H1 (cell line): ENCODE measurements around the gene CDPF1.

ENCODE experiments used
- CEBPB ChIP-seq: IDR thresholded peaks from 2 replicates; pipeline ENCODE4 v1.6.1; 2012; ENCODE audit warnings: low read depth, low read length
- EZH2 ChIP-seq: fragments of 200-600 bp; sonication (generic); IDR thresholded peaks from 2 replicates; pipeline ENCODE4 v1.7.1; 2012; ENCODE audit warnings: low read depth, mild to moderate bottlenecking, moderate library complexity, low read length, inconsistent platforms; ENCODE audit not compliant: severe bottlenecking
- NANOG ChIP-seq: IDR thresholded peaks from 2 replicates; pipeline ENCODE4 v1.6.1; 2011; ENCODE audit warnings: low read length, low read depth, mild to moderate bottlenecking, inconsistent platforms; ENCODE audit not compliant: insufficient read depth, poor library complexity, severe bottlenecking
- POLR2A ChIP-seq, 2 experiments: IDR thresholded peaks; 1 replicate in 1 of 2; 2 replicates in 1 of 2; pipeline ENCODE4 v1.6.1; 2011; ENCODE audit warnings: low read depth in 2 of 2, low read length in 2 of 2, mild to moderate bottlenecking in 2 of 2; ENCODE audit errors: control extremely low read depth in 1 of 2
- POLR2AphosphoS5 ChIP-seq: IDR thresholded peaks from 2 replicates; pipeline ENCODE4 v1.6.1; 2011; ENCODE audit warnings: low read depth, low read length
- RNF2 ChIP-seq: fragments of 200-900, 300-1000 bp; sonication (generic); IDR thresholded peaks from 2 replicates; pipeline ENCODE4 v1.7.1; 2016; ENCODE audit warnings: borderline replicate concordance, low read depth, mild to moderate bottlenecking, antibody characterized with exemption, low read length; ENCODE audit not compliant: poor library complexity, severe bottlenecking; ENCODE audit errors: missing control alignments
- SP2 ChIP-seq: IDR thresholded peaks from 2 replicates; pipeline ENCODE4 v1.6.1; 2012; ENCODE audit warnings: mild to moderate bottlenecking, low read length, inconsistent platforms
- SRF ChIP-seq: IDR thresholded peaks from 2 replicates; pipeline ENCODE4 v1.6.1; 2011; ENCODE audit warnings: mild to moderate bottlenecking, low read depth, low read length, moderate library complexity
- TAF1 ChIP-seq: IDR thresholded peaks from 2 replicates; pipeline ENCODE4 v1.6.1; 2011; ENCODE audit warnings: mild to moderate bottlenecking, low read depth, low read length
- TCF12 ChIP-seq: IDR thresholded peaks from 2 replicates; pipeline ENCODE4 v1.6.1; 2011; ENCODE audit warnings: low read depth, mild to moderate bottlenecking, low read length
- TEAD4 ChIP-seq: IDR thresholded peaks from 2 replicates; pipeline ENCODE4 v1.6.1; 2012; ENCODE audit warnings: low read depth, low read length, inconsistent platforms, mixed read lengths
- TF ChIP-seq, protein P1 (sequence below), 3 experiments: IDR thresholded peaks; 1 replicate in 2 of 3; 2 replicates in 1 of 3; pipeline versions ENCODE4 v1.5.1 to v1.6.1; 2011; ENCODE audit warnings: low read length in 3 of 3, mild to moderate bottlenecking in 3 of 3, inconsistent platforms in 2 of 3, low read depth in 1 of 3, moderate library complexity in 1 of 3; ENCODE audit not compliant: insufficient read depth in 1 of 3; ENCODE audit errors: control extremely low read depth in 1 of 3
- TF ChIP-seq, protein P2 (sequence below): IDR thresholded peaks from 2 replicates; pipeline ENCODE4 v1.6.1; 2012; ENCODE audit warnings: inconsistent platforms

DNA sequence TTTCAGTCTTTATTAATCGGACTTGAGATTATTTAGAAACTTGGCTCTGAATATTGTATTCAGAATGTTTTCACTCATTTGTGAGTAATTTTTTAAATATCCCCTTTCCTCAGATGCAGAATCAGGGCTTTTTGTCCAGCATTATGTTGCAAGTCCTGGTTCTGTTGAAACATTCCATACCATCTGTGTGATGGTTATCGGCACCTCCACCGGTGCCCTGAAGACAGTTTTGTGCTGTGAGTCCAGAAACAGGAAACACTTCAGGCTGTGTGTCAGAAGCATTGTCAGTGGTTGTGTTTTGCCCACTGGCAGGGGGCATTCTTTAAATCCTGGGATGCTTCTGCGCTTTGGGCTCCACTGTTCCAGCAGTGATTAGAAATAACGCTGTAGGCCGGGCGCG is 20.4 kb downstream of the CDPF1 start:
- TF ChIP-seq TAF1 (no peak), NANOG (no peak), POLR2A (IDR thresholded peaks at IDR 0.05; ENCODE audit: control extremely low read depth in 1 of 2, low read depth in 2 of 2, low read length in 2 of 2) (no peak), EZH2 (no peak), SRF (no peak), POLR2AphosphoS5 (no peak), SP2 (no peak), RNF2 (no peak), CEBPB (no peak), TCF12 (no peak), TEAD4 (no peak)
- TF ChIP-seq, protein P1, sequence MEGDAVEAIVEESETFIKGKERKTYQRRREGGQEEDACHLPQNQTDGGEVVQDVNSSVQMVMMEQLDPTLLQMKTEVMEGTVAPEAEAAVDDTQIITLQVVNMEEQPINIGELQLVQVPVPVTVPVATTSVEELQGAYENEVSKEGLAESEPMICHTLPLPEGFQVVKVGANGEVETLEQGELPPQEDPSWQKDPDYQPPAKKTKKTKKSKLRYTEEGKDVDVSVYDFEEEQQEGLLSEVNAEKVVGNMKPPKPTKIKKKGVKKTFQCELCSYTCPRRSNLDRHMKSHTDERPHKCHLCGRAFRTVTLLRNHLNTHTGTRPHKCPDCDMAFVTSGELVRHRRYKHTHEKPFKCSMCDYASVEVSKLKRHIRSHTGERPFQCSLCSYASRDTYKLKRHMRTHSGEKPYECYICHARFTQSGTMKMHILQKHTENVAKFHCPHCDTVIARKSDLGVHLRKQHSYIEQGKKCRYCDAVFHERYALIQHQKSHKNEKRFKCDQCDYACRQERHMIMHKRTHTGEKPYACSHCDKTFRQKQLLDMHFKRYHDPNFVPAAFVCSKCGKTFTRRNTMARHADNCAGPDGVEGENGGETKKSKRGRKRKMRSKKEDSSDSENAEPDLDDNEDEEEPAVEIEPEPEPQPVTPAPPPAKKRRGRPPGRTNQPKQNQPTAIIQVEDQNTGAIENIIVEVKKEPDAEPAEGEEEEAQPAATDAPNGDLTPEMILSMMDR (IDR thresholded peaks at IDR 0.05; ENCODE audit: control extremely low read depth in 1 of 3, insufficient read depth in 1 of 3, low read depth in 1 of 3, low read length in 3 of 3): no peak
- TF ChIP-seq, protein P2, sequence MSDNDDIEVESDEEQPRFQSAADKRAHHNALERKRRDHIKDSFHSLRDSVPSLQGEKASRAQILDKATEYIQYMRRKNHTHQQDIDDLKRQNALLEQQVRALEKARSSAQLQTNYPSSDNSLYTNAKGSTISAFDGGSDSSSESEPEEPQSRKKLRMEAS: no peak
